Effector memory CD8-positive, alpha-beta T cell (primary cell): ENCODE data around the gene HRNR.
"Not testable (repeated sequence)": the region's sequence is repeated elsewhere in the genome, so short reads cannot be mapped to it uniquely, and the experiment has no call there.

Source experiments
- ATAC-seq: fragments of 150-1000 bp; cut with Tn5 transposase; replicated peaks from 2 replicates; pipeline ENCODE4 v1.10.0; 2021; ENCODE audit warnings: mild to moderate bottlenecking, moderate library complexity
- DNase-seq, 3 experiments: peaks; one replicate each; pipeline ENCODE4 v3.0.0; 2021
- H3K27ac Mint-ChIP-seq, 2 donors: one replicate each; pipeline ENCODE4 v1.8.0; 2022; ENCODE audit warnings: mild to moderate bottlenecking in 2 of 2, mixed read lengths in 2 of 2, moderate library complexity in 2 of 2
- H3K27me3 Mint-ChIP-seq, 2 donors: one replicate each; pipeline ENCODE4 v1.8.0; 2022; ENCODE audit warnings: mixed read lengths in 2 of 2
- H3K36me3 Mint-ChIP-seq: one replicate; pipeline ENCODE4 v1.8.0; 2022; ENCODE audit warnings: mild to moderate bottlenecking, moderate library complexity, mixed read lengths; ENCODE audit not compliant: insufficient read depth
- H3K4me1 Mint-ChIP-seq, 2 donors: one replicate each; pipeline ENCODE4 v1.8.0; 2022; ENCODE audit warnings: low read depth in 2 of 2, mixed read lengths in 2 of 2
- H3K4me3 Mint-ChIP-seq, 2 donors: one replicate each; pipeline ENCODE4 v1.8.0; 2022; ENCODE audit warnings: mild to moderate bottlenecking in 2 of 2, mixed read lengths in 2 of 2, moderate library complexity in 2 of 2
- H3K9me3 Mint-ChIP-seq, 2 donors: one replicate each; pipeline ENCODE4 v1.8.0; 2022; ENCODE audit warnings: mixed read lengths in 2 of 2
- total RNA-seq, 9 experiments: gene quantifications; one replicate each; lab custom pipeline; 2026; lab: John Stamatoyannopoulos, UW

HRNR gene
- 0 to 0.07 (median 0) reads per million in 9 experiments for total RNA-seq

GRCh38 chr1:152224093-152224492, at the start of gene HRNR:
Gene HRNR (minus strand): TSS chr1:152224193. CDS start chr1:152223253, 940 bp downstream.
- Mint-ChIP-seq H3K4me3 (no peak within 1 kb of the TSS), H3K36me3 (no peaks in the 10 kb centered on the region), H3K27ac (no peak within 1 kb of the TSS), H3K9me3 (no peaks in the 10 kb centered on the region), H3K4me1 (no peaks in the 10 kb centered on the region), H3K27me3 (peaks cover 27 to 39% of the 10 kb centered on the region in 2 donors)
- ATAC-seq (no peak), DNase-seq (no peak)

- H3K27ac Mint-ChIP-seq, H3K36me3 Mint-ChIP-seq, H3K4me1 Mint-ChIP-seq, H3K9me3 Mint-ChIP-seq, DNase-seq, H3K4me3 Mint-ChIP-seq, ATAC-seq: not testable (repeated sequence)
- H3K27me3 Mint-ChIP-seq = peaks cover 12 to 49% of the 10 kb centered on the region in 2 donors
Measured at GRCh38 chr1:152256394-152256793, 32.4 kb upstream of the HRNR start.

GRCh38 chr1:152252157-152252556, 28.2 kb upstream of the HRNR start:
- Mint-ChIP-seq H3K27me3 (peaks cover 0 to 27% of the 10 kb centered on the region in 2 donors), H3K4me3 (no peak overlapping the region), H3K27ac (no peak overlapping the region), H3K9me3 (no peaks in the 10 kb centered on the region), H3K36me3 (no peaks in the 10 kb centered on the region), H3K4me1 (no peaks in the 10 kb centered on the region)
- no peak for ATAC-seq
- DNase-seq = no peak

- H3K4me3 Mint-ChIP-seq = no peak overlapping the region
- ATAC-seq (no peak), DNase-seq (no peak)
- H3K4me1 Mint-ChIP-seq = no peaks in the 10 kb centered on the region
- H3K9me3 Mint-ChIP-seq = no peaks in the 10 kb centered on the region
- H3K27me3 Mint-ChIP-seq = peaks cover 6 to 33% of the 10 kb centered on the region in 2 donors
- H3K36me3 Mint-ChIP-seq = no peaks in the 10 kb centered on the region
- H3K27ac Mint-ChIP-seq = no peak overlapping the region
Measured at GRCh38 chr1:152251391-152251790, 27.4 kb upstream of the HRNR start.

GRCh38 chr1:152247316-152247715, 23.3 kb upstream of the HRNR start:
- H3K9me3 Mint-ChIP-seq = no peaks in the 10 kb centered on the region
- no peak overlapping the region for H3K27ac Mint-ChIP-seq
- H3K4me3 Mint-ChIP-seq = no peak overlapping the region
- no peaks in the 10 kb centered on the region for H3K36me3 Mint-ChIP-seq
- no peak for ATAC-seq
- H3K27me3 Mint-ChIP-seq = peaks cover 20 to 25% of the 10 kb centered on the region in 2 donors
- H3K4me1 Mint-ChIP-seq = no peaks in the 10 kb centered on the region
- DNase-seq = no peak

DNA sequence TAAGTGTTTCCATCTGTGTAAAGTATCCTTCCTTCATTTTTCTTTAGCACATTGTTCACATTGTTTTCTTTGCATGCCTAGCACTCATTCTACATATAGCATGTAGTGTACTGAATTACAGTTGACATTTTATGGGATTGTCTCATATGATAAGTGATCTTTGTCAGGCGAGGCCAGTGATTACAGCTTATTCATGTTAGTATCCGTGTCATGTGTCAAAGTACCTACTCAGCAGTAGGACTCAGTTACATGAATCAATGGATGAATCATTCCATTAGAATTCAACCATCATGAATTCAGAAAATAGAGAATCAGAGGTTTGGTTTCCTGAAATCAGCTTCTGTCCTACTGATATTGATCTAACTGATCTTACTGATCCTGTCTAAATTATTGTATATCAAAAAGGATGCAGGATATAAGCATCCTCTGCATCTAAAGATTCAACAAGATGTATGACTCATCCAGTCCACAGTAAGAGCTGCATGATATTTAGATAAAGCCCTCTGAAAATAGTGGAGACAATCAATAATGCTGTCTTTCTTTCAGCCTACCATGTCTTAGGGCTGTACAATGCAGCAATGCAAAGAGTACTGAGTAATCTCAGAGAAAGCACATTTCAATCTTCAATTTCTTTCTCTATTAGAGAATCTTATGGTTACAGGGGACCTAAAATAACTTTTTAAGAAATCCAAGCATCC, 20.7 kb upstream of the HRNR start:
- no peak overlapping the region for H3K4me3 Mint-ChIP-seq
- no peak overlapping the region for H3K27ac Mint-ChIP-seq
- peaks cover 41 to 42% of the 10 kb centered on the region in 2 donors for H3K27me3 Mint-ChIP-seq
- DNase-seq = no peak
- no peaks in the 10 kb centered on the region for H3K9me3 Mint-ChIP-seq
- H3K4me1 Mint-ChIP-seq = no peaks in the 10 kb centered on the region
- H3K36me3 Mint-ChIP-seq = no peaks in the 10 kb centered on the region
- ATAC-seq = no peak

GRCh38 chr1:152237093-152237492, 13.1 kb upstream of the HRNR start:
- Mint-ChIP-seq H3K9me3 (no peaks in the 10 kb centered on the region), H3K4me3 (no peak overlapping the region), H3K27ac (no peak overlapping the region), H3K36me3 (no peaks in the 10 kb centered on the region), H3K27me3 (peaks cover 28 to 64% of the 10 kb centered on the region in 2 donors), H3K4me1 (no peaks in the 10 kb centered on the region)
- ATAC-seq = no peak
- DNase-seq = no peak

DNA sequence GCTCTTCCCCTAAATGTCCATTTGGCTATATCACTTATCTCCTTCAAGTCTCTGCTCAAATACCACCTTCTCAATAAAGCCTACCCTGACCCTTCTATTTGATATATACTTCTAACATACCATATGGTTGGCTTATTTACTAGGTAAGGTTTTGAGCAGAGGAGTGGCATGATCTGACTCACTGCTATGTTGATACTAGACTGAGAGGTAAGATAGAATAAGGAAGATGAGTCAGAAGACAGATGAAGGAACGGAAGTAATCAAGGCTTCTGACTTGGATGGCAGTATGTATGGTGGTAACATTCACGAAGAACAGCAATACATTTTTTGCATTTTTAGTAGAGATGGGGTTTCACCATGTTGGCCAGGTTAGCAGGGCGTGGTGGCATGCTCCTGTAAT, 4.8 kb upstream of the HRNR start:
- H3K27me3 Mint-ChIP-seq = peaks cover 11 to 33% of the 10 kb centered on the region in 2 donors
- no peaks in the 10 kb centered on the region for H3K4me1 Mint-ChIP-seq
- DNase-seq = no peak
- H3K27ac Mint-ChIP-seq = no peak overlapping the region
- H3K36me3 Mint-ChIP-seq = no peaks in the 10 kb centered on the region
- H3K9me3 Mint-ChIP-seq = no peaks in the 10 kb centered on the region
- no peak for ATAC-seq
- H3K4me3 Mint-ChIP-seq = no peak overlapping the region

DNA sequence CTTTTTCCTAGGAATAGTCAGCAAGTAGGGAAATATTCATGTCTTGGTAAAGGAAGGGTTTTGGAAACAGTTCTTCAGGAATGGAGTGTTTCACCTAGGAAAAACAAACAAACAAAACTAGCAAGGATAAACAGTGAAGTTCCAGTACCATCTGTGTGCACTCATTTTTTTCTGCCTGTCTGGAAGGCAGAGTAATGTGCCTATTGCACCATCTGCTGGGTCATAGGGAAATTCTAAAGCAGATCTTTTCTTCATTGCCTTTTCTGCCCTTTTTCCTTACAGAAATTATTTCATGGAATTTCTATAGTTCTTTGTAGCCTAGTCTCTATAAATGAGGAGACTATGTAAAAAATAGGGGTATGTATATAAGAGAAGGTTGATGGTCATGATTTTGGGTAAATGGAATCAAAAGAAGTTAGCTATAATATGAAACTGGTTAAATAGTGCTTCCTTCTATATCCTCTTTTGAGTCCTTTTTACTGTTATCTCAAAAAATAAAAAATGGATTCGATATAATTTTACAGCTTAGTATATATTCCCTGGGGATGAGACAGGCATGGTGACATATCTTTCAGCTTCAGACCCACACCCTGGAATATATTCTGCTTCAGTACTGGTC, 3.4 kb upstream of the HRNR start:
- no peak overlapping the region for H3K4me3 Mint-ChIP-seq
- DNase-seq = no peak
- no peaks in the 10 kb centered on the region for H3K4me1 Mint-ChIP-seq
- H3K27me3 Mint-ChIP-seq = peaks cover 12 to 21% of the 10 kb centered on the region in 2 donors
- no peaks in the 10 kb centered on the region for H3K9me3 Mint-ChIP-seq
- no peaks in the 10 kb centered on the region for H3K36me3 Mint-ChIP-seq
- no peak for ATAC-seq
- H3K27ac Mint-ChIP-seq = no peak overlapping the region

DNA sequence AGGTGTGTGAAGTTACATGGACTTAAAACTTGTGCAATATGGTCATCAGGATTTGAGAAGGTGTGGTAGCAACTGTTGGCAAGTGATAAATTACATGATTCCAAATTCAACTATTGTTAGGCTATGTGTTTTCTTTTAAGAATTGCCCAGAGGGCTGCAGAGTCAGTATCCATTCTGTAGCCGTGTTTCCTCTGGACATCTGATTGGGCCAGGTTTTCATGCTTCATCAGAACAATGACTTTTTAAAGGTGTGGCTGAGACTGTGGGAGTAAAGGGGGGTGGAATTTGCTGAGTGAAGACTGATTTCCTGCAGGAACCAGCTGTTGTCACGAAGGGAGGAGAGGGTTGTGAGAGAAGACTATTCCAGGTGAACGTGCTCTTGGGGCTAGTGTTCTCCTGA, 1.7 kb upstream of the HRNR start:
- Mint-ChIP-seq H3K4me1 (no peaks in the 10 kb centered on the region), H3K27ac (no peak overlapping the region), H3K9me3 (no peaks in the 10 kb centered on the region), H3K36me3 (no peaks in the 10 kb centered on the region), H3K4me3 (no peak overlapping the region), H3K27me3 (peaks cover 18 to 30% of the 10 kb centered on the region in 2 donors)
- DNase-seq (no peak), ATAC-seq (no peak)

GRCh38 chr1:152220166-152221163, 3.5 kb downstream of the HRNR start:
- DNase-seq (no peak), ATAC-seq (no peak)
- no peaks in the 10 kb centered on the region for H3K9me3 Mint-ChIP-seq
- no peak overlapping the region for H3K4me3 Mint-ChIP-seq
- peaks cover 21 to 22% of the 10 kb centered on the region in 2 donors for H3K27me3 Mint-ChIP-seq
- no peaks in the 10 kb centered on the region for H3K4me1 Mint-ChIP-seq
- no peaks in the 10 kb centered on the region for H3K36me3 Mint-ChIP-seq
- H3K27ac Mint-ChIP-seq = no peak overlapping the region

DNA sequence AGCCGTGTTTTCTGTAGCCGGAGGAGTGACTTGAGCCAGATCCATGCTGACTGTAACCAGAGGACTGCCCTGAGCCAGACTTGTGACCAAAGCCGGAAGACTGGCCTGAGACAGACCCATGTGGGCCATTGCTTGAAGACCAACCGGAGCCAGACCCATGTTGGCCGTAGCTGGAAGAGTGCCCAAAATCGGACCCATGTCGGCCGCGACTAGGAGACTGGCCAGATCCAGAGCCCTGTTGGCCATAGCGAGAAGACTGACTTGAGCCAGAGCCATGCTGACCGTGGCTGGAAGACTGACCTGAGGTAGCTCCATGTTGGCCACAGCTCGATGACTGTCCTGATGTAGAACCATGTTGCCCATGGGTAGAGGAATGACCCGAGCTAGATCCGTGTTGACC, 4.6 kb downstream of the HRNR start:
- H3K4me1 Mint-ChIP-seq, H3K27ac Mint-ChIP-seq, H3K4me3 Mint-ChIP-seq, H3K36me3 Mint-ChIP-seq, DNase-seq, ATAC-seq, H3K9me3 Mint-ChIP-seq: not testable (repeated sequence)
- peaks cover 19 to 21% of the 10 kb centered on the region in 2 donors for H3K27me3 Mint-ChIP-seq

DNA sequence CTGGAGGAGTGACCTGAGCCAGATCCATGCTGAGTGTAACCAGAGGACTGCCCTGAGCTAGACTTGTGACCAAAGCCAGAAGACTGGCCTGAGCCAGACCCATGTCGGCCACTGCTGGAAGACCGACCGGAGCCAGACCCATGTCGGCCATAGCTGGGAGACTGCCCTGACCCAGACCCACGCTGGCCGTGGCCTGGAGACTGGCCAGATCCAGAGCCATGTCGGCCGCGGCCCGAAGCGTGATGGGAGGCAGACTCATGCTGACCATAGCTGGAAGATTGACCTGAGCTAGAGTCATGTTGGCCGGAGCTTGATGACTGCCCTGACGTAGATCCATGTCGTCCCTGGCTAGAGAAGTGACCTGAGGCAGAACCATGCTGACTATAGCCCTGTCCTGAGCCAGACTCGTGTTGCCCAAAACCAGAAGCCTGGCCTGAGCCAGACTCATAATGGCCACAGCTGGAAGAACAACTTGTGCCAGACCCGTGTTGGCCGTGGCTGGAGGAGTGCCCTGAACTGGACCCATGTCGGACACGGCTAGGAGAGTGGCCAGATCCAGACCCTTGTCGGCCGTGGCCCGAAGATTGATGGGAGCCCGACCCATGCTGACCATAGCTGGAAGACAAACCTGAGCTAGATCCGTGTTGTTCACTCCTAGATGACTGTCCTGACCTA, 5.1 kb downstream of the HRNR start:
- H3K27ac Mint-ChIP-seq = no peak overlapping the region
- no peak for DNase-seq
- no peaks in the 10 kb centered on the region for H3K36me3 Mint-ChIP-seq
- ATAC-seq = no peak
- H3K27me3 Mint-ChIP-seq = peaks cover 19 to 21% of the 10 kb centered on the region in 2 donors
- H3K9me3 Mint-ChIP-seq = no peaks in the 10 kb centered on the region
- H3K4me1 Mint-ChIP-seq = no peaks in the 10 kb centered on the region
- no peak overlapping the region for H3K4me3 Mint-ChIP-seq
